HepG2 (cell line): ENCODE results near the gene SPNS3. TPM values are rescaled to one million over a fixed set of nuclear protein-coding genes. Genes with fewer than 3 reads are reported as not detected.

Source experiments
- ATAC-seq: fragments of 200-7000 bp; cut with Tn5 transposase; 3 replicates; pipeline ENCODE4 v1.9.1; 2020; ENCODE audit warnings: mild to moderate bottlenecking, moderate library complexity
- BruUV-seq: library from RNA; stranded (reverse); fragments of 400-500 nt; replicated peaks from 2 replicates; lab custom pipeline; 2021; lab: Mats Ljungman, UMichigan
- CTCF ChIA-PET: fragments of 300-600 bp; formaldehyde crosslinking; extraction: SDS; loops from one replicate; lab custom pipeline; 2021; ENCODE audit warnings: low total read pairs, inconsistent platforms, low intra/inter-chr PET ratio; lab: Yijun Ruan, JAX
- POLR2A ChIA-PET: fragments of 350-600 bp; sonication (Branson Sonifier 250); formaldehyde crosslinking; loops from one replicate; lab custom pipeline; 2020; ENCODE audit warnings: antibody characterized with exemption, inconsistent platforms; lab: Yijun Ruan, JAX
- DNase-seq: peaks from one replicate; pipeline ENCODE4 v3.0.0-alpha.2; 2015; ENCODE audit warnings: low spot score
- FAIRE-seq: peaks from 3 replicates; lab custom pipeline; 2011; peaks lifted over from hg19 to GRCh38; lab: Jason Lieb, UNC
- H2AFZ ChIP-seq: one replicate; pipeline ENCODE4 v1.6.1; 2011; ENCODE audit warnings: low read length, inconsistent platforms
- H3K27ac ChIP-seq: fragments of 300-600 bp; 3 replicates; pipeline ENCODE4 v1.8.0; 2011; ENCODE audit warnings: mixed run types, mild to moderate bottlenecking, mixed read lengths, low read length, inconsistent platforms; ENCODE audit not compliant: insufficient read depth; ENCODE audit errors: extremely low read length
- H3K27me3 ChIP-seq, 2 experiments: fragments of 200-600 bp in 1 of 2; 2 replicates in 1 of 2; 3 replicates in 1 of 2; pipeline versions ENCODE4 v1.6.0 to v1.8.0; 2011; ENCODE audit warnings: low read length in 2 of 2, mild to moderate bottlenecking in 2 of 2, moderate library complexity in 2 of 2, inconsistent platforms in 1 of 2; ENCODE audit not compliant: insufficient read depth in 2 of 2, control insufficient read depth in 1 of 2
- H3K36me3 ChIP-seq, 2 experiments: fragments of 200-600 bp in 1 of 2; replicated peaks in 1 of 2; 2 replicates in 1 of 2; 3 replicates in 1 of 2; pipeline versions ENCODE4 v1.5.1 to v1.8.0; 2011; ENCODE audit warnings: low read length in 2 of 2, inconsistent platforms in 1 of 2; ENCODE audit not compliant: insufficient read depth in 2 of 2, control insufficient read depth in 1 of 2
- H3K4me1 ChIP-seq: 2 replicates; pipeline ENCODE4 v1.5.1; 2012; ENCODE audit warnings: low read length, inconsistent platforms; ENCODE audit not compliant: insufficient read depth
- H3K4me2 ChIP-seq: 2 replicates; pipeline ENCODE4 v1.6.0; 2011; ENCODE audit warnings: low read depth, low read length, inconsistent platforms
- H3K4me3 ChIP-seq, 3 experiments: fragments of 200-600 bp in 1 of 3; sonication (generic), shearing (Covaris generic) in 1 of 3; replicated peaks in 1 of 3; 2 replicates each; pipeline ENCODE4 v1.5.1; 2011 to 2016; ENCODE audit warnings: low read length in 3 of 3, inconsistent platforms in 2 of 3, low read depth in 2 of 3, mild to moderate bottlenecking in 2 of 3, control low read depth in 1 of 3, mixed read lengths in 1 of 3; ENCODE audit not compliant: insufficient read depth in 1 of 3
- H3K79me2 ChIP-seq: one replicate; pipeline ENCODE4 v1.6.1; 2011; ENCODE audit warnings: low read length, inconsistent platforms; ENCODE audit not compliant: insufficient read depth
- H3K9ac ChIP-seq: 2 replicates; pipeline ENCODE4 v1.6.0; 2011; ENCODE audit warnings: mild to moderate bottlenecking, low read depth, low read length, inconsistent platforms; ENCODE audit not compliant: insufficient read depth
- H3K9me3 ChIP-seq: 2 replicates; pipeline ENCODE4 v1.5.1; 2012; ENCODE audit warnings: mild to moderate bottlenecking, low read length
- H4K20me1 ChIP-seq: 2 replicates; pipeline ENCODE4 v1.6.0; 2011; ENCODE audit warnings: inconsistent platforms, mild to moderate bottlenecking, low read length, moderate library complexity; ENCODE audit not compliant: insufficient read depth
- ARNTL ChIP-seq: sonication (generic); formaldehyde crosslinking; IDR thresholded peaks from 2 replicates; pipeline ENCODE4 v1.4.0; 2020; ENCODE audit warnings: mild to moderate bottlenecking, missing genetic modification reagents
- GATA4 ChIP-seq: sonication (generic); IDR thresholded peaks from 2 replicates; pipeline ENCODE4 v1.6.1; 2016; ENCODE audit warnings: antibody characterized with exemption, low read depth, borderline replicate concordance
- MED13 ChIP-seq: sonication (generic); formaldehyde crosslinking; IDR thresholded peaks from 2 replicates; pipeline ENCODE4 v1.5.0; 2020; ENCODE audit warnings: missing genetic modification reagents
- MEIS2 ChIP-seq: sonication (generic); formaldehyde crosslinking; IDR thresholded peaks from 2 replicates; pipeline ENCODE4 v1.9.0; 2021; ENCODE audit warnings: mild to moderate bottlenecking, missing genetic modification reagents
- PCBP1 ChIP-seq: fragments of 200-400 bp; formaldehyde crosslinking; IDR thresholded peaks from 2 replicates; pipeline ENCODE4 v1.6.1; 2017; ENCODE audit warnings: mild to moderate bottlenecking, low read depth, low read length, borderline replicate concordance
- RARA ChIP-seq: IDR thresholded peaks from 2 replicates; pipeline ENCODE4 v1.6.1; 2016; ENCODE audit warnings: missing genetic modification reagents, missing compliant biosample characterization
- TBL1XR1 ChIP-seq: fragments of 150-350 bp; IDR thresholded peaks from 2 replicates; pipeline ENCODE4 v1.6.1; 2014; ENCODE audit warnings: borderline replicate concordance, low read length; ENCODE audit not compliant: partially characterized antibody
- ZBTB8A ChIP-seq: sonication (generic); formaldehyde crosslinking; IDR thresholded peaks from 2 replicates; pipeline ENCODE4 v1.4.0; 2020; ENCODE audit warnings: mild to moderate bottlenecking, low read depth, missing genetic modification reagents, borderline replicate concordance
- ZNF335 ChIP-seq: sonication (generic); formaldehyde crosslinking; IDR thresholded peaks from 2 replicates; pipeline ENCODE4 v1.4.0; 2020; ENCODE audit warnings: missing genetic modification reagents
- ZNF558 ChIP-seq: sonication (generic); formaldehyde crosslinking; IDR thresholded peaks from 2 replicates; pipeline ENCODE4 v1.9.0; 2022; ENCODE audit warnings: mild to moderate bottlenecking, missing genetic modification reagents, borderline replicate concordance
- ZNF704 ChIP-seq: sonication (generic); formaldehyde crosslinking; IDR thresholded peaks from 2 replicates; pipeline ENCODE4 v1.8.1; 2023; ENCODE audit warnings: mild to moderate bottlenecking, inconsistent platforms, moderate library complexity, missing genetic modification reagents, borderline replicate concordance
- WGBS: methylation state at CpG from one replicate; pipeline ENCODE4 v1.1.6; 2017; ENCODE audit warnings: low lambda C conversion rate; 5-methylcytosine and 5-hydroxymethylcytosine counted together
- in situ Hi-C: cut with HindIII; loops from 2 replicates; pipeline ENCODE4 v1.10.0; 2017; ENCODE audit warnings: low pct_unique_long_range_greater_than_20kb; ENCODE audit not compliant: extremely low pct_ligation_motif_present
- intact Hi-C: fragments of 100-400 bp; cut with micrococcal nuclease; formaldehyde crosslinking; loops from one replicate; pipeline ENCODE4 v1.10.0; 2022; ENCODE audit not compliant: unreplicated experiment
- polyA plus RNA-seq, 8 experiments: library from polyadenylated mRNA; depleted of rRNA in 3 of 8; stranded (reverse) in 7 of 8; unstranded in 1 of 8; fragments of >200 nt; fragmentation: Illumina TruSeq in 4 of 8; extraction: Trizol in 4 of 8; gene quantifications; 2 replicates each; pipeline versions ENCODE4 v1.2.1 to v1.2.3, GENCODE V29; 2011 to 2016; ENCODE audit warnings: low read depth in 4 of 8, missing spikeins in 1 of 8, mixed read lengths in 1 of 8; ENCODE audit not compliant: insufficient read depth in 1 of 8
- total RNA-seq, 5 experiments: library from RNA; depleted of rRNA; stranded (reverse); fragments of >200 nt; fragmentation: Illumina TruSeq; extraction: Trizol; gene quantifications; 2 replicates each; pipeline ENCODE4 v1.2.3, GENCODE V29; 2016; ENCODE audit warnings: low read depth in 1 of 5
- TF ChIP-seq, protein P1 (sequence below): sonication (generic); formaldehyde crosslinking; IDR thresholded peaks from 2 replicates; pipeline ENCODE4 v1.4.0; 2020; ENCODE audit warnings: missing genetic modification reagents
- TF ChIP-seq, protein P2 (sequence below), 2 experiments: sonication (generic) in 1 of 2; formaldehyde crosslinking in 1 of 2; IDR thresholded peaks; 2 replicates each; pipeline versions ENCODE4 v1.4.0 to v1.6.1; 2016 to 2020; ENCODE audit warnings: borderline replicate concordance in 1 of 2, low read depth in 1 of 2, mild to moderate bottlenecking in 1 of 2, missing genetic modification reagents in 1 of 2

SPNS3 gene
- total and polyA plus RNA-seq, 2 of the 13 experiments (the other 11 are each of a cell fraction or from before 2014, with no cell fraction given), result not detected

GRCh38 chr17:4487820-4488716 lies 54.3 kb downstream of the SPNS3 start:
- H3K27me3 ChIP-seq, result peaks cover 4 to 26% of the 10 kb centered on the region in 2 experiments; a peak in 4 of 5 replicates
- POLR2A ChIA-PET, result no interaction called here
- WGBS, result 33% methylated on average over 10 of the region's 24 CpGs
- H3K79me2 ChIP-seq, result no peaks in the 10 kb centered on the region
- peaks cover 9% of the 10 kb centered on the region; the same call in 1 of the 2 replicates for H3K4me1 ChIP-seq
- in situ Hi-C loops (no loop called here), intact Hi-C loops (no loop called here)
- DNase-seq (no peak), ATAC-seq (no peak), FAIRE-seq (no peak)
- no TSS peak for BruUV-seq
- no peak overlapping the region for H3K9ac ChIP-seq
- no peaks in the 10 kb centered on the region for H4K20me1 ChIP-seq
- no peaks in the 10 kb centered on the region for H3K36me3 ChIP-seq
- no peak overlapping the region for H2AFZ ChIP-seq
- no peak overlapping the region for H3K4me3 ChIP-seq
- no peak overlapping the region for H3K27ac ChIP-seq
- H3K9me3 ChIP-seq, result no peaks in the 10 kb centered on the region
- H3K4me2 ChIP-seq, result no peak overlapping the region
- CTCF ChIA-PET, result no interaction called here
- no peak for TF ChIP-seq ZNF558 (CRISPR knock-in tag)
- TF ChIP-seq ZNF704, result no peak
- no peak for TF ChIP-seq ZBTB8A (CRISPR knock-in tag)
- TF ChIP-seq ARNTL (CRISPR knock-in tag), result no peak
- TF ChIP-seq ZNF335, result no peak
- TF ChIP-seq TBL1XR1, result no peak
- TF ChIP-seq RARA (CRISPR knock-in tag), result no peak
- no peak for TF ChIP-seq MED13
- no peak for TF ChIP-seq PCBP1
- no peak for TF ChIP-seq MEIS2 (CRISPR knock-in tag)
- no peak for TF ChIP-seq GATA4
- TF ChIP-seq, protein P1, sequence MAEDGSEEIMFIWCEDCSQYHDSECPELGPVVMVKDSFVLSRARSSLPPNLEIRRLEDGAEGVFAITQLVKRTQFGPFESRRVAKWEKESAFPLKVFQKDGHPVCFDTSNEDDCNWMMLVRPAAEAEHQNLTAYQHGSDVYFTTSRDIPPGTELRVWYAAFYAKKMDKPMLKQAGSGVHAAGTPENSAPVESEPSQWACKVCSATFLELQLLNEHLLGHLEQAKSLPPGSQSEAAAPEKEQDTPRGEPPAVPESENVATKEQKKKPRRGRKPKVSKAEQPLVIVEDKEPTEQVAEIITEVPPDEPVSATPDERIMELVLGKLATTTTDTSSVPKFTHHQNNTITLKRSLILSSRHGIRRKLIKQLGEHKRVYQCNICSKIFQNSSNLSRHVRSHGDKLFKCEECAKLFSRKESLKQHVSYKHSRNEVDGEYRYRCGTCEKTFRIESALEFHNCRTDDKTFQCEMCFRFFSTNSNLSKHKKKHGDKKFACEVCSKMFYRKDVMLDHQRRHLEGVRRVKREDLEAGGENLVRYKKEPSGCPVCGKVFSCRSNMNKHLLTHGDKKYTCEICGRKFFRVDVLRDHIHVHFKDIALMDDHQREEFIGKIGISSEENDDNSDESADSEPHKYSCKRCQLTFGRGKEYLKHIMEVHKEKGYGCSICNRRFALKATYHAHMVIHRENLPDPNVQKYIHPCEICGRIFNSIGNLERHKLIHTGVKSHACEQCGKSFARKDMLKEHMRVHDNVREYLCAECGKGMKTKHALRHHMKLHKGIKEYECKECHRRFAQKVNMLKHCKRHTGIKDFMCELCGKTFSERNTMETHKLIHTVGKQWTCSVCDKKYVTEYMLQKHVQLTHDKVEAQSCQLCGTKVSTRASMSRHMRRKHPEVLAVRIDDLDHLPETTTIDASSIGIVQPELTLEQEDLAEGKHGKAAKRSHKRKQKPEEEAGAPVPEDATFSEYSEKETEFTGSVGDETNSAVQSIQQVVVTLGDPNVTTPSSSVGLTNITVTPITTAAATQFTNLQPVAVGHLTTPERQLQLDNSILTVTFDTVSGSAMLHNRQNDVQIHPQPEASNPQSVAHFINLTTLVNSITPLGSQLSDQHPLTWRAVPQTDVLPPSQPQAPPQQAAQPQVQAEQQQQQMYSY (CRISPR knock-in tag), result no peak
- TF ChIP-seq, protein P2, sequence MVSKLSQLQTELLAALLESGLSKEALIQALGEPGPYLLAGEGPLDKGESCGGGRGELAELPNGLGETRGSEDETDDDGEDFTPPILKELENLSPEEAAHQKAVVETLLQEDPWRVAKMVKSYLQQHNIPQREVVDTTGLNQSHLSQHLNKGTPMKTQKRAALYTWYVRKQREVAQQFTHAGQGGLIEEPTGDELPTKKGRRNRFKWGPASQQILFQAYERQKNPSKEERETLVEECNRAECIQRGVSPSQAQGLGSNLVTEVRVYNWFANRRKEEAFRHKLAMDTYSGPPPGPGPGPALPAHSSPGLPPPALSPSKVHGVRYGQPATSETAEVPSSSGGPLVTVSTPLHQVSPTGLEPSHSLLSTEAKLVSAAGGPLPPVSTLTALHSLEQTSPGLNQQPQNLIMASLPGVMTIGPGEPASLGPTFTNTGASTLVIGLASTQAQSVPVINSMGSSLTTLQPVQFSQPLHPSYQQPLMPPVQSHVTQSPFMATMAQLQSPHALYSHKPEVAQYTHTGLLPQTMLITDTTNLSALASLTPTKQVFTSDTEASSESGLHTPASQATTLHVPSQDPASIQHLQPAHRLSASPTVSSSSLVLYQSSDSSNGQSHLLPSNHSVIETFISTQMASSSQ (IDR thresholded peaks at IDR 0.05; ENCODE audit: low read depth), result no peak
- TF ChIP-seq, protein P2 (CRISPR knock-in tag; IDR thresholded peaks at IDR 0.05; ENCODE audit: borderline replicate concordance), result no peak
